ENCODE measurements around the gene ARMC8.

DNA sequence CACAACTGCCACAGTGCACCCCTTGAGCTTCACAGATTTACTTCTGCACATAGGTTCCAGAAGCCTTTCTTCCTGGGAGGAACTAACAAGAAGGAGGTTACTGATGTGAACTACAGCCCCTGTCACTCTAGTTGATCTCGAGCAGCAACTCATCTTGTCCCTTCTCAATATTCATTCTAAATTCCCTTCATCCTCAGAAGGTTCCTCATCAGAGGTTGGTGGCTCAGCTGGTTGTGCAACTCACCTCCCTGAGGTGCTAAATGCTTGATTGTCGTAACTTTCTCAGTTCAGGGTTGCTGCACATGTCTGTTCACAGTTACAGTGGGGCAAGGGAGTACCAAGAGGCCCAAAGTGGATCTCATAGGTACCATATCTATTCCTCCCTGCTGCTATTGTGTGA, 49.2 kb upstream of the ARMC8 start:
- TF ChIP-seq EP300 (IDR thresholded peaks at IDR 0.05) (no peak), POLR2AphosphoS5 (IDR thresholded peaks at IDR 0.05) (no peak)
- TF ChIP-seq, protein P1, sequence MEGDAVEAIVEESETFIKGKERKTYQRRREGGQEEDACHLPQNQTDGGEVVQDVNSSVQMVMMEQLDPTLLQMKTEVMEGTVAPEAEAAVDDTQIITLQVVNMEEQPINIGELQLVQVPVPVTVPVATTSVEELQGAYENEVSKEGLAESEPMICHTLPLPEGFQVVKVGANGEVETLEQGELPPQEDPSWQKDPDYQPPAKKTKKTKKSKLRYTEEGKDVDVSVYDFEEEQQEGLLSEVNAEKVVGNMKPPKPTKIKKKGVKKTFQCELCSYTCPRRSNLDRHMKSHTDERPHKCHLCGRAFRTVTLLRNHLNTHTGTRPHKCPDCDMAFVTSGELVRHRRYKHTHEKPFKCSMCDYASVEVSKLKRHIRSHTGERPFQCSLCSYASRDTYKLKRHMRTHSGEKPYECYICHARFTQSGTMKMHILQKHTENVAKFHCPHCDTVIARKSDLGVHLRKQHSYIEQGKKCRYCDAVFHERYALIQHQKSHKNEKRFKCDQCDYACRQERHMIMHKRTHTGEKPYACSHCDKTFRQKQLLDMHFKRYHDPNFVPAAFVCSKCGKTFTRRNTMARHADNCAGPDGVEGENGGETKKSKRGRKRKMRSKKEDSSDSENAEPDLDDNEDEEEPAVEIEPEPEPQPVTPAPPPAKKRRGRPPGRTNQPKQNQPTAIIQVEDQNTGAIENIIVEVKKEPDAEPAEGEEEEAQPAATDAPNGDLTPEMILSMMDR (IDR thresholded peaks at IDR 0.05) = no peak

Measured in stomach (tissue), 4 donors.